H1 (cell line): ENCODE data around the gene TGFB1I1. TPM values are rescaled to one million over a fixed set of nuclear protein-coding genes. Genes with fewer than 3 reads are reported as not detected.

Experiments
- ASH2L ChIP-seq: fragments of 200-600, 300-600 bp; sonication (generic); IDR thresholded peaks from one replicate; pipeline ENCODE4 v1.7.1; 2017; ENCODE audit warnings: low read length
- ATF2 ChIP-seq: IDR thresholded peaks from 2 replicates; pipeline ENCODE4 v1.6.1; 2012; ENCODE audit warnings: low read length, inconsistent platforms
- CBX8 ChIP-seq: fragments of 300-800, 300-1000 bp; sonication (generic); IDR thresholded peaks from 2 replicates; pipeline ENCODE4 v1.7.1; 2016; ENCODE audit warnings: low read depth, low read length, borderline replicate concordance
- CEBPB ChIP-seq: IDR thresholded peaks from 2 replicates; pipeline ENCODE4 v1.6.1; 2012; ENCODE audit warnings: low read depth, low read length
- CHD7 ChIP-seq: fragments of 300-600 bp; sonication (generic); IDR thresholded peaks from 2 replicates; pipeline ENCODE4 v1.7.1; 2012; ENCODE audit warnings: low read length, moderate library complexity, mild to moderate bottlenecking, inconsistent platforms; ENCODE audit not compliant: insufficient replicate concordance
- CREB1 ChIP-seq: IDR thresholded peaks from 2 replicates; pipeline ENCODE4 v1.6.1; 2012; ENCODE audit warnings: inconsistent platforms
- RAD21 ChIP-seq, 2 experiments: IDR thresholded peaks in 1 of 2; conservative IDR thresholded peaks in 1 of 2; 2 replicates each; pipeline ENCODE4 v1.6.1; 2011; ENCODE audit warnings: low read depth in 2 of 2, low read length in 2 of 2, improper control_type of control experiment in 1 of 2, inconsistent platforms in 1 of 2, mild to moderate bottlenecking in 1 of 2, moderate library complexity in 1 of 2
- SAP30 ChIP-seq: fragments of 300-600 bp; sonication (generic); IDR thresholded peaks from 2 replicates; pipeline ENCODE4 v1.7.1; 2012; ENCODE audit warnings: low read length, moderate library complexity, mild to moderate bottlenecking, inconsistent platforms; ENCODE audit not compliant: insufficient read depth, insufficient replicate concordance
- SIX5 ChIP-seq: IDR thresholded peaks from 2 replicates; pipeline ENCODE4 v1.6.1; 2011; ENCODE audit warnings: mild to moderate bottlenecking, low read depth, low read length
- SRF ChIP-seq: IDR thresholded peaks from 2 replicates; pipeline ENCODE4 v1.6.1; 2011; ENCODE audit warnings: mild to moderate bottlenecking, low read depth, low read length, moderate library complexity
- TEAD4 ChIP-seq: IDR thresholded peaks from 2 replicates; pipeline ENCODE4 v1.6.1; 2012; ENCODE audit warnings: low read depth, low read length, inconsistent platforms, mixed read lengths
- polyA plus RNA-seq, 7 experiments: library from polyadenylated mRNA; depleted of rRNA in 3 of 7; stranded (reverse) in 5 of 7; unstranded in 2 of 7; fragments of >200 nt in 5 of 7; fragments of 200-250 nt in 2 of 7; gene quantifications; 1 replicate in 5 of 7; 2 replicates in 1 of 7; 4 replicates in 1 of 7; pipeline versions ENCODE4 v1.2.1 to v1.2.3, GENCODE V29; 2011 to 2013; ENCODE audit warnings: missing spikeins in 2 of 7, mixed read lengths in 2 of 7
- total RNA-seq: library from RNA; stranded (reverse); fragmentation: NEBNext Ultra II Directional; extraction: Animal tissue kit (Norgen Biotek cat#: 25700); gene quantifications from 2 replicates; pipeline ENCODE4 v1.2.1, GENCODE V29; 2021

The TGFB1I1 gene
- total and polyA plus RNA-seq, 2 of the 8 experiments (the other 6 are each of a cell fraction or from before 2014, with no cell fraction given) = 5.6 to 5.8 TPM

- TF ChIP-seq CHD7 = no peak
- no peak for TF ChIP-seq CREB1
- no peak for TF ChIP-seq TEAD4
- TF ChIP-seq CBX8 = no peak
- no peak for TF ChIP-seq SIX5
- TF ChIP-seq ATF2 = no peak
- no peak for TF ChIP-seq SAP30
- TF ChIP-seq SRF = no peak
- TF ChIP-seq CEBPB = no peak
- TF ChIP-seq ASH2L = no peak
- no peak for TF ChIP-seq RAD21 (IDR thresholded peaks at IDR 0.05 in 1 of 2, conservative IDR thresholded peaks at IDR 0.05 in 1 of 2; ENCODE audit: low read depth in 2 of 2, low read length in 2 of 2)
Observed at GRCh38 chr16:31502981-31503380, 31.0 kb downstream of the TGFB1I1 start (continued).
